ENCODE measurements around the gene MMP21. TPM values are rescaled to one million over a fixed set of nuclear protein-coding genes. Genes with fewer than 3 reads are reported as not detected.
A peak's percentile ranks its signal among the peaks of the same experiment; 100 is the strongest.

MMP21 gene
- polyA plus RNA-seq, 3 donors = 0.28 TPM; not detected in 2

DNA sequence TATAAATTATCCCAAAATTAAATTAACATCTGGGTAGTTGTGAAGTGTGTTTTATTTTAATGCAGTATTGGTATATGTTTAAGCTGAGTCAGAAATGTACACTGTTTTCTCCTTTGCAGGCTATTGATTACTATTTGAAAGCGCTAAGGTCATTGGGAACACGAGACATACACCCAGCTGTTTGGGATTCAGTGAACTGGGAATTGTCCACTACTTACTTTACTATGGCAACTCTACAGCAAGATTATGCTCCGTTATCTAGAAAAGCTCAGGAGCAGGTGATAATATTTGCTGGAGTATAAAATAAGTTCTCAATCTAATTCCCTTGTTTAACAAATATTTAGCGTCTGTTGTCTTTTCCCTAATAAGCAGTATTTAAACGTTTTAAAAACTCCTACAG is 28.2 kb downstream of the MMP21 start:
- Mint-ChIP-seq H3K4me3 (no peak overlapping the region), H3K9me3 (no peaks in the 10 kb centered on the region), H3K36me3 (peaks cover 89 to 98% of the 10 kb centered on the region in 2 donors), H3K27me3 (ENCODE audit: low read depth in 3 of 3) (peaks cover 0 to 1% (median 0%) of the 10 kb centered on the region in 3 donors), H3K27ac (no peak overlapping the region), H3K4me1 (no peaks in the 10 kb centered on the region)
- H3K4me3 ChIP-seq (replicated peaks in 1 of 3; ENCODE audit: low read depth in 2 of 3, low read length in 3 of 3) = no peak overlapping the region
- no peaks in the 10 kb centered on the region for H4K20me1 ChIP-seq (ENCODE audit: insufficient read depth, low read length)
- DNase-seq = no peak
- no peak overlapping the region for H3K27ac ChIP-seq (ENCODE audit: low read depth in 1 of 2, low read length in 2 of 2)
- WGBS (ENCODE audit: insufficient coverage) = no CpG with 5 or more reads among the region's 5 CpGs
- no peak overlapping the region for H3K9ac ChIP-seq (ENCODE audit: insufficient read depth, low read length, poor library complexity, severe bottlenecking)
- no peak overlapping the region for H3K4me2 ChIP-seq (replicated peaks; ENCODE audit: extremely low read depth, low read length, poor library complexity, severe bottlenecking)
- H3K79me2 ChIP-seq (ENCODE audit: insufficient read depth, low read length) = no peaks in the 10 kb centered on the region
- intact Hi-C loops (cut with micrococcal nuclease) = no loop called here
- TF ChIP-seq, protein P1, sequence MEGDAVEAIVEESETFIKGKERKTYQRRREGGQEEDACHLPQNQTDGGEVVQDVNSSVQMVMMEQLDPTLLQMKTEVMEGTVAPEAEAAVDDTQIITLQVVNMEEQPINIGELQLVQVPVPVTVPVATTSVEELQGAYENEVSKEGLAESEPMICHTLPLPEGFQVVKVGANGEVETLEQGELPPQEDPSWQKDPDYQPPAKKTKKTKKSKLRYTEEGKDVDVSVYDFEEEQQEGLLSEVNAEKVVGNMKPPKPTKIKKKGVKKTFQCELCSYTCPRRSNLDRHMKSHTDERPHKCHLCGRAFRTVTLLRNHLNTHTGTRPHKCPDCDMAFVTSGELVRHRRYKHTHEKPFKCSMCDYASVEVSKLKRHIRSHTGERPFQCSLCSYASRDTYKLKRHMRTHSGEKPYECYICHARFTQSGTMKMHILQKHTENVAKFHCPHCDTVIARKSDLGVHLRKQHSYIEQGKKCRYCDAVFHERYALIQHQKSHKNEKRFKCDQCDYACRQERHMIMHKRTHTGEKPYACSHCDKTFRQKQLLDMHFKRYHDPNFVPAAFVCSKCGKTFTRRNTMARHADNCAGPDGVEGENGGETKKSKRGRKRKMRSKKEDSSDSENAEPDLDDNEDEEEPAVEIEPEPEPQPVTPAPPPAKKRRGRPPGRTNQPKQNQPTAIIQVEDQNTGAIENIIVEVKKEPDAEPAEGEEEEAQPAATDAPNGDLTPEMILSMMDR (IDR thresholded peaks at IDR 0.05) = no peak
- H2AFZ ChIP-seq (ENCODE audit: insufficient read depth, low read depth, low read length, poor library complexity, severe bottlenecking) = no peak overlapping the region
- H3K9me3 ChIP-seq (replicated peaks in 1 of 2; ENCODE audit: control insufficient read depth in 1 of 2, insufficient read depth in 1 of 2, low read length in 2 of 2) = no peaks in the 10 kb centered on the region
- H3K36me3 ChIP-seq (replicated peaks in 1 of 2; ENCODE audit: control insufficient read depth in 1 of 2, insufficient read depth in 2 of 2, low read length in 2 of 2) = peaks cover 95 to 99% of the 10 kb centered on the region in 2 donors
- H3K4me1 ChIP-seq (ENCODE audit: control insufficient read depth in 1 of 2, insufficient read depth in 2 of 2, low read length in 2 of 2) = no peaks in the 10 kb centered on the region
- H3K27me3 ChIP-seq (ENCODE audit: control insufficient read depth in 2 of 2, insufficient read depth in 2 of 2, low read length in 2 of 2) = no peaks in the 10 kb centered on the region

DNA sequence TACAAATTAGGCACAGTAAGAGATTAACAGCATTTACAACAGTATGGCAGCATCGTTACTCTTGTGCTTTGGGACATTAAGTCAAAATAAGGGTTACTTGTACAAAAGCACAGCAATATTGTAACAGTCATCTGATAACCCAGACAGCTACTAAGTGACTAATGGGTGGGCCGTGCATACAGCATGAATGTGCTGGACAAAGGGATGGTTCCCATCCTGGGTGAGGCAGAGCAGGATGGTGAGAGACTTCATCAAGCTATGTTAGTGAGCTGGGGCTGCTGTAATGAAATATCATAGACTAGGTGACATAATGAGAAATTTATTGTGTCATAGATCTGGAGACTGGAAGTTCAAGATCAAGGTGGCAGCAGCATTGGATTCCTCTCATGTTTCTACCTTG is 30.7 kb downstream of the MMP21 start:
- Histone ChIP-seq H3K79me2 (ENCODE audit: insufficient read depth, low read length) (no peaks in the 10 kb centered on the region), H2AFZ (ENCODE audit: insufficient read depth, low read depth, low read length, poor library complexity, severe bottlenecking) (no peak overlapping the region), H3K9me3 (replicated peaks in 1 of 2; ENCODE audit: control insufficient read depth in 1 of 2, insufficient read depth in 1 of 2, low read length in 2 of 2) (no peaks in the 10 kb centered on the region), H3K4me3 (replicated peaks in 1 of 3; ENCODE audit: low read depth in 2 of 3, low read length in 3 of 3) (no peak overlapping the region), H3K4me1 (ENCODE audit: control insufficient read depth in 1 of 2, insufficient read depth in 2 of 2, low read length in 2 of 2) (no peaks in the 10 kb centered on the region), H3K27ac (ENCODE audit: low read depth in 1 of 2, low read length in 2 of 2) (peak overlapping the region in 1 of 2 donors; percentile 3), H3K9ac (ENCODE audit: insufficient read depth, low read length, poor library complexity, severe bottlenecking) (no peak overlapping the region), H3K4me2 (replicated peaks; ENCODE audit: extremely low read depth, low read length, poor library complexity, severe bottlenecking) (no peak overlapping the region), H4K20me1 (ENCODE audit: insufficient read depth, low read length) (no peaks in the 10 kb centered on the region), H3K27me3 (ENCODE audit: control insufficient read depth in 2 of 2, insufficient read depth in 2 of 2, low read length in 2 of 2) (no peaks in the 10 kb centered on the region), H3K36me3 (replicated peaks in 1 of 2; ENCODE audit: control insufficient read depth in 1 of 2, insufficient read depth in 2 of 2, low read length in 2 of 2) (peaks cover 94 to 99% of the 10 kb centered on the region in 2 donors)
- no peaks in the 10 kb centered on the region for H3K9me3 Mint-ChIP-seq
- WGBS (ENCODE audit: insufficient coverage) = 100% methylated on average over 1 of the region's 2 CpGs
- peaks cover 85 to 97% of the 10 kb centered on the region in 2 donors for H3K36me3 Mint-ChIP-seq
- no peak overlapping the region for H3K4me3 Mint-ChIP-seq
- no peak for DNase-seq
- no peaks in the 10 kb centered on the region for H3K4me1 Mint-ChIP-seq
- peaks cover 0 to 1% (median 0%) of the 10 kb centered on the region in 3 donors for H3K27me3 Mint-ChIP-seq (ENCODE audit: low read depth in 3 of 3)
- TF ChIP-seq, protein P1 (IDR thresholded peaks at IDR 0.05) = no peak
- intact Hi-C loops (cut with micrococcal nuclease) = no loop called here
- peak overlapping the region in 2 of 7 donors; percentile 23 to 33 for H3K27ac Mint-ChIP-seq

Measured in CD14-positive monocyte (primary cell).